NOMO-1 treated with DMSO at 0.1 percent for 48 hours (cell line): ENCODE data around the gene HILPDA.
A peak's percentile ranks its signal among the peaks of the same experiment; 100 is the strongest.

Source experiments
- DNase-seq: peaks from one replicate; lab custom pipeline; 2025; ENCODE audit not compliant: unreplicated experiment; lab: John Stamatoyannopoulos, UW

The HILPDA gene

DNA sequence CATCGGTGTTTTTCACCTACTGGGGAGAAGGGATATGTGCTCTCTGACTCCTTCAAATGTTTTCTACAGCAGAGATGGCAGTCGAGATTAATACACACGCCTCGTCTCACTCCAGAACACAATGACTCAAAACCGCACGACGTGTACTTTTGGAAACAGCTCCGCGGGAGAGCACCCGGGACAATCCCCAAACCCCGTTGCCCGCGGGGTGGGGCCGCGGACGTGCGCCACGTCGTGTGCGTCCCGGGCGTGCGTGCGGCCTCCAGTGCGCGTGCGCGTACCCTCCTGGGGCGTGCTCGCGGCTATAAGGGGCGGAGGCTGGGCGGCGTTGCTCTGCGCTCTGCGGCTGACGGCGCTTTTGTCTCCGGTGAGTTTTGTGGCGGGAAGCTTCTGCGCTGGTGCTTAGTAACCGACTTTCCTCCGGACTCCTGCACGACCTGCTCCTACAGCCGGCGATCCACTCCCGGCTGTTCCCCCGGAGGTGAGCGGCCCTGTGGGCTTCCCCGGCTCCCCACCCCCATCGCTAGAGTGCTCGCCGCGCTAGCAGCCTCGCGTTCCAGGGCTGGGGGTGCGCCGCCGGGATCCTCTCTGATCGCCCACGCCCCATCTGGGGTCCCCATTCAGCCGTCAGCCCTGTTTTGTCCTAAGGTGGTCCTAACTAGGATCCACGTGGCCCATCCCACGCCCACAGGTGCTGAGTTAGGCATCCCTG, at the start of gene HILPDA:
Gene HILPDA (plus strand): TSS at position 336 of the 712 bp plus-strand sequence. CDS start 1,391 bp downstream, outside the sequence.
- peak; percentile 62 for DNase-seq

DNA sequence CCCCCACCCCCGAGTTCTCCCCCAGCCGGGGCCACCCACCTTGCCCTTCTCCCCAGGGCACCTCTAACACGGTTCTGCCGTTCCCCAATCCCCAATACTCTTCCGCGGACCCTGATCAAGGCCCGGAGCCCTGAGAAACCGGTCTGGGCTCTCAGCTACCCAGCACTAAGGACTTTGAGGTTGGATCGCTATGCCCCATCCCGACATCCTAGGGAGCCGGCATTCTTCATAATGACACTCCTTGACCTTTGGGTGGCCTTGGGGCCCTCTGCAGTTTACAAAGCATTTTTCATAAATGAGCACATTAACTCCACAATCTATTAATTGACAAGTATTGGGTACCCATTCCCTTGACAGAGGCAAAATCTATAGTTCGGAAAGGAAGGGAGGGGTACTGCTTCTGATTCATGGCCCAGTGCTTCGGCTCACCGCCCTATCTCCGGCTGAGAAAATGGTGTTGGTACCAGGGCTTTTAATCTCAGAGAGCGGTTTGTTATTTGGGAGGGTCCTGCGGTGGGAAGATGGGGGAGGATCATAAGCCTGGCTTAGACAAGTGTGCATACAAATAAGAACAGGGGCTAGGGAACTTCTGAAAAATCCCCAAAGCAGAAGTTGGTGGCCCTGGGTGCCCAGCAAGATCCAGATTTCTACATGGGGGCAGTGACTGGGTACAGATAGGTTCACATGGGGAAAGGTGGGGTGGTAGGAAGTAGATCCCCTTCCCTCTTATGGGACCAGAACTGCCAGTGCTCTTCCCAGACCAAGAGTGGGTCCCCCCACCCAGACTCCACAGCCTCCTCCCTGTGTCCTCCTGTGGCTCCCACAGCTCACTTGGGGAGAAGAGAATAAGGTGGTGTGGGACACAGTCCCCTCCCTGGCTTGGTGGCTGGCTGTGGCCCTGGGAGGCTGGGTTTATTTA, 49.1 kb upstream of the HILPDA start:
- no peak for DNase-seq

- no peak for DNase-seq
Observed at GRCh38 chr7:128407233-128407589, 48.5 kb upstream of the HILPDA start.

GRCh38 chr7:128407751-128408708, 47.6 kb upstream of the HILPDA start:
- DNase-seq, result no peak

- no peak for DNase-seq
Observed at GRCh38 chr7:128408709-128409595, 46.7 kb upstream of the HILPDA start.

- DNase-seq, result peak; percentile 56
Observed at GRCh38 chr7:128409596-128410450, 45.9 kb upstream of the HILPDA start, which contains the start of gene IMPDH1. Gene IMPDH1, minus strand, starts transcription at chr7:128409982. Its CDS starts 81 bp downstream, at chr7:128409901.

- no peak for DNase-seq
Observed at GRCh38 chr7:128410451-128410753, 45.3 kb upstream of the HILPDA start.

- DNase-seq, result no peak
Observed at GRCh38 chr7:128415217-128415785, 40.4 kb upstream of the HILPDA start.

- DNase-seq, result no peak
Observed at GRCh38 chr7:128417071-128417470, 38.6 kb upstream of the HILPDA start.

- DNase-seq, result no peak
Observed at GRCh38 chr7:128419257-128419656, 36.4 kb upstream of the HILPDA start.

- no peak for DNase-seq
Observed at GRCh38 chr7:128420773-128421172, 34.9 kb upstream of the HILPDA start.

- no peak for DNase-seq
Observed at GRCh38 chr7:128421384-128421783, 34.3 kb upstream of the HILPDA start.

DNA sequence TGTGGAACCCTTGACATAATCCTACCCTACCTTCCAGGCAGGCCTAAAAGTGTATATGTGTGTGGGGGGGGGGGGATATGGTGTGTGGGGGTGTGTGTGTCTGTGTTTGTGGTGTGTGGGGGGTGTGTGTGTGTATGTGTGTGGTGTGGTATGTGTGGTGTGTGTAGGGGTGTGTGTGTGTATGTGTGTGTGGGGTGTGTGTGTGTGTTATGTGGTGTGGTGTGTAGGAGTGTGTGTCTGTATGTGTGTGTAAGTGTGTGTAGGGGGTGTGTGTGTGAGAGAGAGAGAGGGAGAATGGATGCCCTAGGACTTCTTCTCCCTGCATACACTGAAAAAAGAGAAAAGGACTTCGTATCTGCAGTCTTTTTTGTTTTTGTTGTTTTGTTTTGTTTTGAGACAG, 33.6 kb upstream of the HILPDA start:
- DNase-seq, result no peak

DNA sequence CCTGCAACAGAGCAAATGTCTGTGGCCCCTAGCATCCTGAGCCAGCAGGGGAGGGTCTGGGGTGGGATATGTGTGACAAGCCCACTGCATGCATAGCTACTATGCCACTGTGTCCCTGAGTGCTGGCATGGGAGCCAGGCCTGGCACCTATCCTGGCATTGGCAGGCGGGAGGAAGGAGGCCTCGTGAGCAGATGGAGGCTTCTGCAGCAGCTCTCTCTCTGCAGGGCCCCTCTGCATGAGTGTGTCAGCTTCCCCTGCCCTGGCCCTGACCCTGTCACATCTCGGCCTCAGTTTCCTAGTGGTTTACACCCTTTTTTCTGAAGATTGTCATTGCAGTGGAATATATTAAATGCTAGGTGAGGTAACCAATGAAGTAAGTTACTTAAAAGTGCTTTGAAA, 32.8 kb upstream of the HILPDA start:
- DNase-seq, result peak; percentile 56

- no peak for DNase-seq
Observed at GRCh38 chr7:128424686-128425275, 30.9 kb upstream of the HILPDA start.

DNA sequence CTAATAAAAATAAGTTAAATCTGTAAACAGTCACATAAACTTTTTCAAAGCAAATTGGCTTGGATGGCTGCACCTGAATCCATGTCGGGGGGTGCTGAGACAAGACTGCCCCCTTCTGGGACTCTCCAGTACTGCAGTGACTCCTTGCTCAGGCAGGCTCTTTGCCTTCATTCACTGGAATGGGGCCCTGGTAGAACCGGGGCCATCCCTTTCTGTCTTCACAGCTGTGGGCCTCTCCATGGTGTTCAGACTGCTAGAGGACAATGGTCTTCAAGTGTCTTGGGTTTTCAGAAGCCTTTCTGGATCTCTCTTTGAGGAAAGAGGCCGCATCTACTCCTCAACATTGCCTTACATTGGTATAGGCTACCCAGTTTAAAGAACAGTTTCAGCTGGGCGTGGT, 29.8 kb upstream of the HILPDA start:
- peak; percentile 20 for DNase-seq

- peak; percentile 13 for DNase-seq
Observed at GRCh38 chr7:128427289-128427891, 28.3 kb upstream of the HILPDA start.

GRCh38 chr7:128430207-128430606, 25.5 kb upstream of the HILPDA start:
- DNase-seq, result no peak
